GM10266 (cell line): ENCODE measurements around the gene ADCY10.

Experiments used
- DNase-seq: peaks from one replicate; pipeline ENCODE4 v3.0.0; 2012; ENCODE audit errors: extremely low spot score
- TF ChIP-seq, protein P1 (sequence below): IDR thresholded peaks from 2 replicates; pipeline ENCODE4 v1.5.1; 2012; ENCODE audit warnings: mild to moderate bottlenecking, low read depth; ENCODE audit not compliant: control insufficient read depth, insufficient read depth; ENCODE audit errors: missing control alignments

Gene ADCY10

DNA sequence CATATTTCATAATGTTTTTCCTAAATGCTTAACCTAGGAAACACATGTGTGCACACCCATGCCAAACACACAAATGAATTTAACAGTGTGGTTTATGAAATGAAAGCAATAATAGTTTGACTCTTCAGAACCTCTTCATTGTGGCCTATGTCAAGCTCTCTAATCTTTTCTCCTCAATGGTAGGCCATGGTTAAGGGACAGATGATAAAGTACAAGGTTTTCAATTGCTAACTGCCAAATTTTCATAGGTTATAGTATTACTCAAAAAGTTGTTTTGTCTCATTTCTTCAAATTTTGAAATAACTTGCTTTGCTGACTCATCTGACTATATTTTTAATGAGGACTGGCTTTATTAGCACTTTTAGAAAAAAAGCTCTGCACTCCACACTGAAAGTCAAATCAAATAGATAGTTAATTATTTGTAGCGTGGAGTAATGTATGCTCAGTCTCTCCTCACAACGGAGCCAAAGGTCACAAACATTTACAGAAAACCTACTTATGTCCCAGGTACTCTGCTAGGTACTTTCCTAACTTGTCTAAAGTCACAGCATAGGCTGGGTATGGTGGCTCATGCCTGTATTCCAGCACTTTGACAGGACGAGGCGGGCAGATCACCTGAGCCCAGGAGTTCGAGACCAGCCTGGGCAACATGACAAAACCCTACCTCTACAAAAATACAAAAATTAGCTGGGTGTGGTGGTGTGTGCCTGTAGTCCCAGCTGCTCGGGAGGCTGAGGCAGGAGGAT is 3.0 kb upstream of the ADCY10 start:
- DNase-seq: no peak
- TF ChIP-seq, protein P1, sequence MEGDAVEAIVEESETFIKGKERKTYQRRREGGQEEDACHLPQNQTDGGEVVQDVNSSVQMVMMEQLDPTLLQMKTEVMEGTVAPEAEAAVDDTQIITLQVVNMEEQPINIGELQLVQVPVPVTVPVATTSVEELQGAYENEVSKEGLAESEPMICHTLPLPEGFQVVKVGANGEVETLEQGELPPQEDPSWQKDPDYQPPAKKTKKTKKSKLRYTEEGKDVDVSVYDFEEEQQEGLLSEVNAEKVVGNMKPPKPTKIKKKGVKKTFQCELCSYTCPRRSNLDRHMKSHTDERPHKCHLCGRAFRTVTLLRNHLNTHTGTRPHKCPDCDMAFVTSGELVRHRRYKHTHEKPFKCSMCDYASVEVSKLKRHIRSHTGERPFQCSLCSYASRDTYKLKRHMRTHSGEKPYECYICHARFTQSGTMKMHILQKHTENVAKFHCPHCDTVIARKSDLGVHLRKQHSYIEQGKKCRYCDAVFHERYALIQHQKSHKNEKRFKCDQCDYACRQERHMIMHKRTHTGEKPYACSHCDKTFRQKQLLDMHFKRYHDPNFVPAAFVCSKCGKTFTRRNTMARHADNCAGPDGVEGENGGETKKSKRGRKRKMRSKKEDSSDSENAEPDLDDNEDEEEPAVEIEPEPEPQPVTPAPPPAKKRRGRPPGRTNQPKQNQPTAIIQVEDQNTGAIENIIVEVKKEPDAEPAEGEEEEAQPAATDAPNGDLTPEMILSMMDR: no peak

DNA sequence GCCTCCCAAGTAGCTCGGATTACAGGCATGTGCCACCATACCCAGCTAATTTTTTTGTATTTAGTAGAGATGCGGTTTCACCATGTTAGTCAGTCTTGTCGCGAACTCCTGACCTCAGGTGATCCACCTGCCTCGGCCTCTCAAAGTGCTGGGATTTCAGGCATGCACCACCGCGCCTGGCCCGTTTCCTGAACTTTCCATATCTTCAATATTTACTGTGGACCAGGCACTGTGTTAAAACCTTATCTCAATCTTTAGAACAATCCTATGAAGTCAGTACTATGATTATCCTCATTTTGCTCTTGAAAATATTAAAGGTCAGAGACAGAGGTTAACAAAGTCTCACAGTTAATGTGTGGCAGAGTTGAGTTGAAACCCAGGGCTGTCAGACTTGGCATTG is 1.6 kb upstream of the ADCY10 start:
- TF ChIP-seq, protein P1: no peak
- DNase-seq: no peak

DNA sequence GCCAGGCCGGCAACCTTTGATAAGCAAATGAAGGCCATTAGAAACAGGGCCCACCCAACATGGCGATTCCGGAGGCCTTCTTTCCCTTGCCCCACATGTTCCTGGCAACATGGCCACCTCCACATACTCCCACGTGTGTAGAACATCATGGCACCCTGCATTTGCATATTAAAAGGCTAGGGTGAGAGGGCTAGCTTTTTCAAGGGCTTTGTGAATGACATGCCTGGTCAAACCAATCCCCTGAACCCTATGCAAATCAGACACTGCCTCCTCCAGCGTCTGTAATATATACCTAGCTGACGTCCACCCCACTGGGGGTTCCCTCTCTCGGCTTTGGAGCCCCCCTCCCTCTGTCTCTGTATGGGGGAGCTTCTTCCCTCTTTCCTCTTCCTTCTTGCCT is 1.6 kb downstream of the ADCY10 start:
- no peak for DNase-seq
- TF ChIP-seq, protein P1: no peak

DNA sequence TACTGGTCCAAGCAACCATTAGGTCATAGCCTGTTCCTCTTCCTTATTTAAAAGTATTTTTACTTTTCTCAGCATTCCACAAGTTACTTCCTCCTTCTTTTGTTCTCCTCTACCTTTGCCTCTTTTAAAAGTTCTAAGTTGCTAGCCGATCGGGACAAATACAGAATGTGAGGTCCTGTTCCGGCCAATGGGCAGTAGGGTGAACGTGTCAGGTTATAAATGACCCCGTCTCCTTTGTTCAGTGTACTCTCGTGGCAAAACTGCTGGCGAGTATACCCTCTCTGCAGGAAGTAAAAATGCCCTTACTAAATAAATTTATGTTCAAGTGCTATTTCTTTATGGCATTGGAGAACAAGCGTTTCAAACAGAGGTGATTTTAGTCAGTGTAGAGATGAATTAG is 2.5 kb downstream of the ADCY10 start:
- TF ChIP-seq, protein P1: no peak
- no peak for DNase-seq

DNA sequence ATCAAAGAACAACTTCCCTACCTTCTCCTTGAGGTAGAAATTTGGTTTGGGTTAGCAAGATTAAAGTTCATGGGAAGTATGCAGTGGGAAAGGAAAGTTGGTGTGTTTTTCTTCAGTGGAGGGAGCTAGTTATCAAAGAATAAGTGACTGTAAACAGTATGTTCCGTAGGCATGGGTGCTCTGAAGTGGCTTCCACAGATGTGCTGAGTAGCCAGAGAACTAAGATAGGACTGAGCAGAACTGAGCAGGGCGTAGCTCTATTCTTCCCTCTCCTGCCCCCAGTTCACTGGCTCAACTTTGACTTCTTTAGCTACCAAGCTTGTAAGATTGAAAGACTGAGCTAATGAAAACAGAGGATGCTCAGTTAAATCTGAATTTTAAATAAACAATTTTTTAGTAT is 3.4 kb downstream of the ADCY10 start:
- TF ChIP-seq, protein P1: no peak
- no peak for DNase-seq

DNA sequence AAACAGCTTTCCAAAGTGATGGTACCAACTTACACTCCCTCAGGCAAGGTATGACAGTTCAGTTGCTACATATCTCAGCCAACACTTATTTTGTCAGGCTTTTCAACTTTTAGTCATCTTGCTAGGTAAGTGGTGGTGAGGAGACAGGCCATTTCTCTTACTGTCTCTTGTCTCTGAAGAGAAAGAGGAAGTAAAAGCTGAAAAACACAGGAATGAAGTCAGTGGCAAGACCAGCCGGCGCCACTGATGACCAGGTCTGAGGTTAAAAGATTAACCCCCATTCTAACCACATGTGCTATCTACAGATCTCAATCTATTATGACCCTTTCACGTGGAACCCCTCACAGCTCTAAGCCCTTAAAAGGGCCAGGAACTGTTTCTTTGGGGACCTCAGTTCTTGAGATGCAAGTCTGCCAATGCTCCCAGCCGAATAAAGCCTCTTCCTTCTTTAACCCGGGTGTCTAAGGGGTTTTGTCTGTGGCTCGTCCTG is 4.2 kb downstream of the ADCY10 start:
- no peak for DNase-seq

DNA sequence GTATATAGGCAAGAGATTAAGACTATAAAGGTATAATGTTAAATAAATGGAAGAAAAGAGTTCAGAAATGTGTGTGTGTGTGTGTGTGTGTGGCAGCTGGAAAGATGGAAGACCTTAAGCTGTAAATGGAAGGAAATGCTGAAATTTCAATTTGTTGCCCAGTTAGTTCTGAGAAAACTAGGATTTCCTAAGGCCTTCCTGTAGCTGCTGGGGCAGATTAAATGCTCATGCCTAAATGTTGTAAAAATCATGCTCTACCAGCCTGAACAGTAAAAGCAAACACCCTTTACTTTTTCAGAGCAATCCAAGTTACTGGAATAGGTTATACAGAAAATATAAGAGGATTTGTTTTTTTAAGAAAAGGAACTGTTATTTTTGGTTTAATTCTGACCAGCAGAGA is 8.3 kb downstream of the ADCY10 start:
- TF ChIP-seq, protein P1: no peak
- no peak for DNase-seq

More for the DNA sequence above, 4.2 kb downstream of the ADCY10 start:
- TF ChIP-seq, protein P1: no peak
